DOHH2 (cell line): Measurements from ENCODE around the gene ORC5.

Source experiments
- CTCF ChIP-seq: fragments of 200-600 bp; sonication (generic); IDR thresholded peaks from one replicate; pipeline ENCODE4 v1.5.1; 2014; ENCODE audit warnings: antibody characterized with exemption, mild to moderate bottlenecking, low read depth, low read length; ENCODE audit not compliant: poor library complexity, severe bottlenecking
- EZH2phosphoT487 ChIP-seq: fragments of 200-600 bp; sonication (generic); IDR thresholded peaks from 2 replicates; pipeline ENCODE4 v1.6.1; 2017; ENCODE audit warnings: borderline replicate concordance, mild to moderate bottlenecking, antibody characterized with exemption, low read length, moderate library complexity, mixed read lengths

- no peak for TF ChIP-seq CTCF
- TF ChIP-seq EZH2phosphoT487 = no peak
Observed at GRCh38 chr7:104098890-104099289, 108.9 kb downstream of the ORC5 start.
